GM13976 (cell line): ENCODE results near the gene CCDC40.

Experiments
- DNase-seq: peaks from one replicate; pipeline ENCODE4 v3.0.0; 2012; ENCODE audit warnings: low spot score
- in situ Hi-C: fragments of 300-500 bp; cut with MboI; formaldehyde crosslinking; loops from one replicate; pipeline ENCODE4 v1.12.0; 2022; ENCODE audit warnings: low sequenced_read_pairs, mixed read lengths, inconsistent platforms; ENCODE audit not compliant: unreplicated experiment
- TF ChIP-seq, protein P1 (sequence below): IDR thresholded peaks from 2 replicates; pipeline ENCODE4 v1.5.1; 2012; ENCODE audit warnings: borderline replicate concordance, mild to moderate bottlenecking; ENCODE audit not compliant: insufficient read depth; ENCODE audit errors: extremely low read depth, missing control alignments, control extremely low read depth

Gene CCDC40

DNA sequence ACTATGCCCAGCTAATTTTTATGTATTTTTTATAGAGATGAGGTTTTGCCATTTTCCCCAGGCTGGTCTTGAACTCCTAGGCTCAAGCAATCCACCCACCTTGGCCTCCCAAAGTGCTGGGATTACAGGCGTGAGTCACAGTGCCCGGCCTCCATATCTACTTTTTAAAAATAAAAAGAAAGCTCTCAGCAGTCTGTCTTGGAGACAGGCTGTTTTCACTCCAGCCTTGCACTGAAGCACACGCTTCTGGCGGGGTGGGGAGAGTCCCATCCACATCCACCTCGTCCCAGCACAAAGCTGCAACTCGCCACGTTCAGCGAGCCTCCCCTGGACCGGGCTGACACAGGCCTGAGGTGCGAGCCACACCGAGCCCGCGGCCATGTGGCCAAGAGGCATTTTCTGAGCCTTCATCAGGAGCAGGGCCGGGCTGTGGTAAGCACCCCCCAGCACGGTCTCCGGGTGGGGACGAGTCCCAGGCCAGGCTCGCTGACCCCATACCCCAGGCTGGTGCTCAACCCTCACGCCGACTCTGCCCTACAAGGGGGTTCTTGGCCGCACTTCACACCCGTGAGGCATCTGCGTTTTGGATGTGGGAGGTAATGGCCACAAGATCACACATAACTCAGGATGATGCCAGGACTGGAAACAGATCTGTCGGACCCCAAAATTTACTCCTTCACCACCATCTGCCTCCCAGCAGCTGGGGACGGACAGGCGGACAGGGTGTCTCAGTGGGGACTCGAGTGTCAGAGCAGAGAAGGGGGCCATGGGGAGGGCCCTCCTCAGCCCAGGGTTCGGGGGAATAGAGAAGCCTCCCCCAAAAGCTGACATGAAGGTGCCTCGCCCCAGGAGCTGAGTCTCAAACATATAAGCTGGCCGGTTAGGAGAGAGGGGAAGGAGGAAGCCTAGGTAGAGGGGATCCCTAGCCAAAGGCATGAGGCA, 29.4 kb upstream of the CCDC40 start:
- in situ Hi-C loops: no loop called here
- TF ChIP-seq, protein P1, sequence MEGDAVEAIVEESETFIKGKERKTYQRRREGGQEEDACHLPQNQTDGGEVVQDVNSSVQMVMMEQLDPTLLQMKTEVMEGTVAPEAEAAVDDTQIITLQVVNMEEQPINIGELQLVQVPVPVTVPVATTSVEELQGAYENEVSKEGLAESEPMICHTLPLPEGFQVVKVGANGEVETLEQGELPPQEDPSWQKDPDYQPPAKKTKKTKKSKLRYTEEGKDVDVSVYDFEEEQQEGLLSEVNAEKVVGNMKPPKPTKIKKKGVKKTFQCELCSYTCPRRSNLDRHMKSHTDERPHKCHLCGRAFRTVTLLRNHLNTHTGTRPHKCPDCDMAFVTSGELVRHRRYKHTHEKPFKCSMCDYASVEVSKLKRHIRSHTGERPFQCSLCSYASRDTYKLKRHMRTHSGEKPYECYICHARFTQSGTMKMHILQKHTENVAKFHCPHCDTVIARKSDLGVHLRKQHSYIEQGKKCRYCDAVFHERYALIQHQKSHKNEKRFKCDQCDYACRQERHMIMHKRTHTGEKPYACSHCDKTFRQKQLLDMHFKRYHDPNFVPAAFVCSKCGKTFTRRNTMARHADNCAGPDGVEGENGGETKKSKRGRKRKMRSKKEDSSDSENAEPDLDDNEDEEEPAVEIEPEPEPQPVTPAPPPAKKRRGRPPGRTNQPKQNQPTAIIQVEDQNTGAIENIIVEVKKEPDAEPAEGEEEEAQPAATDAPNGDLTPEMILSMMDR: no peak
- no peak for DNase-seq

DNA sequence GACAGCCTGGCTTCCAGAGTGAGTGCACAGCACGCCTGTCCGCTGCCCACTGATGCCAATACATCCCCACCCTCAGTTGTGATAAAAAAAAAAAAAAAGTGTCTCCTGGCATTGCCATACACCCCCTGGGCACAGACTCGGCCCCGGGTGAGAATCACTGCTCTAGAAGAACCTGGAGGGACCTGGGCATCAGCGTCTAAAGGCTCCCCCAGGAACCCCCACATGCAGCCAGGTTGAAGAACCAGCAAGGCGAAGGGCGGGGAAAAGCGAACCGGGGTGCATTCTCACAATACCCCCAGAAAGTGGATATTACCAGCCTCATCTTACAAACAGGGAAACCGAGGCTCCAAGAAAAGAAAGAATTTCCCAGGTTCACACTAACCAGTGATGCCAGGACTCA, 28.5 kb upstream of the CCDC40 start:
- TF ChIP-seq, protein P1: no peak
- no peak for DNase-seq
- in situ Hi-C loops: no loop called here

DNA sequence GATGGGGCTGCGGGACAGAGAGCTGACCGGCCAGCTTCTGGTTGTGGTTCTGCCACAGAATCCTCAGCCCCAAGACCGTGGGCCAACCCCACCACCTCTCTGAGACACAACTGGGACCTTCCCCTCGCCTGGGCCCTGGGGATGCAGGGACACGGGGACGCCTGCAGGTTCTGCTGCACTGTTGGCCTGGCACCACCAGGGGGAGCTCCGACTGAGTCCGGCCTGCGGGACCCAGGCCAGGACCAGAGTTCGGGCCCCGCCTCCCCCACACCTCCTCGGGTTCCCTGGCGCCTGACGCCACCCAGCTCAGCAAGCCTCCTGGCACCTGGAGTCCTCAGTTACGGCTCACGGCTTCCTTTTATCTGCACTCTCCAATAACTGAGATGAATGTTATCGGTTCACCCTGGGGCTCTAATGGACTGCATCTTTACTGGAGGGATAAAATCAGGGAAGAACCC, 28.0 kb upstream of the CCDC40 start:
- TF ChIP-seq, protein P1: peak; percentile 87
- in situ Hi-C loops: no loop called here
- DNase-seq: peak; percentile 93

DNA sequence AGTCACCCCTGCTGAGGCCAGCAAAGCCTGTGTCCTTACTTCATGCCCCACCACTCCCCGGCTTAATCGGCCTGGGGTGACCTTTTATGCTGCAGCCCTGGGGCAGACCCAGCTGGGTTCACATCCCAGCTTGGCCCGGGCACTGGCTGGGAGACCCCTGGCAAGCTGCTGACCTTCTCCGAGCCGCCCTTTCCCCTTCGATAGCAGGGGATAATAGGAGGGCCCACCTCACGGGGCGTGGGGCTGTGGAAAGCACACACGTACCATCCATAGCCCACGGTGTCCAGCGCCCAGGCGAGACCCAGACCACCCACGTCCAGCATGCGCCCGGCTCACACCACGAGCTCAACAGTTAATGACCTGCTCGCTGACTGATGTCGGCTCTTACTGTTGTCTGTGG, 27.6 kb upstream of the CCDC40 start:
- no peak for DNase-seq
- TF ChIP-seq, protein P1: no peak
- in situ Hi-C loops: no loop called here

DNA sequence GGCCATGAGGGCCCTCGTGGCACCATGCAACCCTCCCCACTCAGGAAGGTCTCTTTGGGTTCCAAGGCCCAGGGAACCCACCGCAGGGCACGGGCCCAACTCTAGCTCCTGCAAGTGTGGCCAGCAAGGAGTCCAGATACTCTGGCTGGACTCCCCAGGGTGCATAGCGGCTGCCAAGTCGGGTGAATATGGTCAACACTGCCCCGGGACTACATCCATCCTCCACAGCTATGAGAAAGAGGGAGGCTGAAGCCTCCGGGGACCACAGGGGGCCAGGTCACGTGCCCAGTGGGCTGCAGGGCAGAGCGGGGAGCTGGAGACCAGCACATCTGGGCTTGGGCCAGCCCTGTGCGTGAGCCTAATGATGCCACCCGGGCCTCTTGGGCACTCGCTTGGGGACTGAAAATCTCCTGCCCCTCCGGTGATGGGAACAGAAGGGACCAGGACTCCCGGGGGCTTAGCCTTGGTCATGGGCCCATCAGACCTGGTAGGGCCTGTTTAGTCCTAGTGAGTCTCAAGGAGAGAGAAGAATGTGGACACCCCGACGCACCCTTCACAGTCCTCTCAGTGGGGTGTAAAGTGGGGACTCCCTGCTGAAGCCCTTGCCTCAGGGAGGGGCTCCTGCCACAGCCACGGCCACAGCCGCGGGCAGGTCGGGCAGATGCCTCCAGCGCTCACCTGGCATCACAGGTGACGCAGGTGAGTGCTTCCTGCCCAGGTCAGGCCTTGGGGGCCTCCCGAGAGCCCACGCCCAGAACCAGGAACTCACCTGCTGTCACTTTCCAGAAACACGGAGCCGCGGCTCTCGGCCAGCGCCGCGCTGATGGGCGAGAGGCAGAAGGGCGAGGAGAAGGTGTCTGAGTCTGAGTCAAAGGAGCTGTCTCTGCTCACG, 26.8 kb upstream of the CCDC40 start:
- TF ChIP-seq, protein P1: no peak
- in situ Hi-C loops: no loop called here
- no peak for DNase-seq

DNA sequence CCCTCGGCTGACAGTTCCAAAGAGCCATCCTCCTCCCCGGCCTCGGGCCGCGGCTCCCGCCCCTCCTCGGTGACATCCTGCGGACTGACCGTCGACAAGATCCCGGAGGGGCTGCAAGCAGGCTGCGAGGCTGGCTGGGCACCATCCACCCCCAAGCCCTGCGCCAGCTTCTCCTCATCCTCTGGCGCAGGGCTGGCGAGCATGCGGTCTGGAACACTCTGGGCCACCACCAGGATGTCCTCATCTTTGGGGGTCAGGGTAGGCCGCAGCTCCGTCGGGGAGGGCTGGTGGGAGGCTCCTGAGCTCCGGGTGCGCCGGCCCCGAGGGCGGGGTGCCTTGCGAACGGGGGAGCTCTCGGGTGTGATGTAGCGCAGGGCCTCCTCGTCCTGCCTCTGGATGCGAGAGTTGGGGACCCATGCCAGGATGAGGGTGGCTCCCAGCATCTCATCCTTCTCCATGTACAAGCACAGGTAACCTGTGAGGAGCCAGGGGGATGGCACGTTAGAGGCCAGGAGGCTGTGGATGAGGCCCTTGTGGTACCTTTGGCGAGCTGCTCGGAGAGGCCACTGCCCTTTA, 26.1 kb upstream of the CCDC40 start:
- no peak for DNase-seq
- TF ChIP-seq, protein P1: no peak
- in situ Hi-C loops: no loop called here
